Activated naive CD4-positive, alpha-beta T cell treated with anti-CD3 and anti-CD28 coated beads, Interleukin-2, amount 10 ng/mL, durations not matched to agents 7 days and 5 days (primary cell): ENCODE measurements around the gene SRCAP.

Source experiments
- CTCF ChIA-PET: fragments of 350-600 bp; sonication (Branson Sonifier 250); formaldehyde crosslinking; loops from one replicate; lab custom pipeline; 2021; ENCODE audit warnings: antibody characterized with exemption; lab: Charles Lee
- DNase-seq: peaks from one replicate; pipeline ENCODE4 v3.0.0-alpha.2; 2020
- H3K27ac Mint-ChIP-seq: one replicate; pipeline ENCODE4 v1.8.0; 2021; ENCODE audit warnings: mild to moderate bottlenecking, moderate library complexity, mixed read lengths
- H3K27me3 Mint-ChIP-seq: one replicate; pipeline ENCODE4 v1.8.0; 2021; ENCODE audit warnings: mild to moderate bottlenecking, mixed read lengths
- H3K36me3 Mint-ChIP-seq: one replicate; pipeline ENCODE4 v1.8.0; 2021; ENCODE audit warnings: mixed read lengths
- H3K4me1 Mint-ChIP-seq: one replicate; pipeline ENCODE4 v1.8.0; 2021; ENCODE audit warnings: mixed read lengths
- H3K4me3 Mint-ChIP-seq: one replicate; pipeline ENCODE4 v1.8.0; 2021; ENCODE audit warnings: mild to moderate bottlenecking, moderate library complexity, mixed read lengths
- H3K9me3 Mint-ChIP-seq: one replicate; pipeline ENCODE4 v1.8.0; 2021; ENCODE audit warnings: mixed read lengths

Gene SRCAP

DNA sequence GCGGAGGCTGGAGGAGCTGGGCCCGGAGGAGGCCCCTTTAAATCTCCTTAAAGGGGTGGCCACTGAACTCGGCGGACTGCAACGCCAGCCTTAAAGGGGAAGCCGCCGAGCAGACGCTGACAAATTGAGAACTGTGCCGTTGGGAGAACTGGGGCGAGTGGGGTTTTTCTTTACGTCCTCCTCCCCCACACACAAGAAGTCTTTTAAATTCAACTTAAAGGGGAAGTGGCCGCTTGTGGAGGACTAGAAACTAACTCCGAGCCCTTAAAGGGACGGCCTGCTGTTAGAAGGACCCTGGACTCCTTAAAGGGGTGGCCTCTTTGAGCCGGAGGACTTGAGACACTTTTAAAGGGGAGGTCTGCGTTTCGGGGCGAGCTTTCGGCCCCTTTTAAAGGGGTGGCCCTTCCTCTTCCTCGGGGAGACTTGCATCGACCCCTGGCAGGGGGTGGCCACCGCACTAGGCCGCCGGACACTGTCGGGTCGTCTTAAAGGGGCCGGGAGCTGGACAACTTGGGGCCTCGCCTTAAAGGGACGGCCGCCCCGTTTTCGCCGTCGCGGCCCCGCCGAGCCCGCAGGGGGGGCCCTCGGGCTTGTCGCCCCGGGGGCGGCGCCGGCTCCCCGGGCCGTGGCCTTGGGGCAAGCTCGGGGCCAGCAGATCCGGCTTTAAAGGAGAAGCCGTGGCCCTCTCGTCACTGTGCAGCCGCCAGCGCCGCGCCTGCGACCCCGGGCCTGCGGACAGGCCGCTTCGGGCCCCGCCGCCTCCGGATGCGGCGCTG is 40.1 kb upstream of the SRCAP start:
- H3K4me1 Mint-ChIP-seq, result peaks cover 61% of the 10 kb centered on the region
- DNase-seq, result no peak
- H3K36me3 Mint-ChIP-seq, result peaks cover 52% of the 10 kb centered on the region
- peak overlapping the region; percentile 79 for H3K4me3 Mint-ChIP-seq
- CTCF ChIA-PET, result interaction anchor here (0.7 to 4.8 kb wide), 9 partner anchors 9 to 155 kb away, joined by 3 to 56 read pairs (median 3); partner anchors contain the start of gene PRR14
- no peaks in the 10 kb centered on the region for H3K9me3 Mint-ChIP-seq
- H3K27ac Mint-ChIP-seq, result peak overlapping the region; percentile 99
- H3K27me3 Mint-ChIP-seq, result no peaks in the 10 kb centered on the region

DNA sequence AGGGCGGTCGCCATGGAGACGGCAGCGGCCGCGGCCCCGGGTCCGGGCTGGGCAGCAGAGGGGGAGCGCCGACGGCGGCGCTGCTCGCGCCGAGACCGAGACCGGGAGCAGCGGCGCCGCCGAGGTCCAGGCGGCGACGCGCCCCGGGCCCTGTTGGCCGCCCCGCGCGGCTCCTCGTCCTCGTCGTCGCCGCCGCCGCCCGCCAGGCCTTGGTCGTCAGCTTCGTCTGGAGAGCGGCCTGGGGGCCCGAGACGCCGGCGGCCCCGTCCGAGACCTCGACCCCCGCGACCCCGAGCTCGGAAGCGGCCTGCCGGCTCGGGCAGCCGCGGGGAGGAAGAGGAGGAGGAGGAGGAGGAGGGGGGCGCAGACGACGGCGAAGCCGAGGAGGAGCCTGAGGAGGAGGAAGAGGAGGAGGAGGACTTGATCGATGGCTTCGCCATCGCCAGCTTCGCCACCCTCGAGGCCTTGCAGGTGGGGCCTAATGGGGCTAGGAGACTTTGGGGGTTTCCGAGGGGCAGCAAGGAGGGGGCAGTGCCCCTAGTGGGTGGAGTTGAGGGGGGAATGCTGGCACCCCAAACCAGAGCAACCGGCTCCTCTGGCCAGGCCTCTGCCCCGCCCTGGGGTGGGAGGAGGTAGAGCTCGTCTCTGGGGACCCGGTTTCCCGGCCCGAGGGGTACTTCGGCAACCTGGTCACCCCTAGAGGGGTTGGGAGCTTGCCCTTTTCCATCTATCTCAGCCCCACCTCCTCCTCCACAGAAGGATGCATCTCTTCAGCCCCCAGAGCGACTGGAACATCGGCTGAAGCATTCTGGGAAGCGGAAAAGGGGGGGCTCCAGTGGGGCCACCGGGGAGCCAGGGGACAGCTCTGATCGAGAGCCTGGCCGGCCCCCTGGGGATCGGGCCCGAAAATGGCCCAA is 39.2 kb upstream of the SRCAP start:
- peak; percentile 53 for DNase-seq
- Mint-ChIP-seq H3K36me3 (peaks cover 46% of the 10 kb centered on the region), H3K27me3 (no peaks in the 10 kb centered on the region), H3K4me1 (peaks cover 56% of the 10 kb centered on the region), H3K4me3 (peak overlapping the region; percentile 91), H3K27ac (peak overlapping the region; percentile 90), H3K9me3 (no peaks in the 10 kb centered on the region)
- CTCF ChIA-PET, result interaction anchor here (1.2 to 4.8 kb wide), 9 partner anchors 10 to 154 kb away, joined by 3 to 56 read pairs (median 7); partner anchors contain the start of gene PRR14

DNA sequence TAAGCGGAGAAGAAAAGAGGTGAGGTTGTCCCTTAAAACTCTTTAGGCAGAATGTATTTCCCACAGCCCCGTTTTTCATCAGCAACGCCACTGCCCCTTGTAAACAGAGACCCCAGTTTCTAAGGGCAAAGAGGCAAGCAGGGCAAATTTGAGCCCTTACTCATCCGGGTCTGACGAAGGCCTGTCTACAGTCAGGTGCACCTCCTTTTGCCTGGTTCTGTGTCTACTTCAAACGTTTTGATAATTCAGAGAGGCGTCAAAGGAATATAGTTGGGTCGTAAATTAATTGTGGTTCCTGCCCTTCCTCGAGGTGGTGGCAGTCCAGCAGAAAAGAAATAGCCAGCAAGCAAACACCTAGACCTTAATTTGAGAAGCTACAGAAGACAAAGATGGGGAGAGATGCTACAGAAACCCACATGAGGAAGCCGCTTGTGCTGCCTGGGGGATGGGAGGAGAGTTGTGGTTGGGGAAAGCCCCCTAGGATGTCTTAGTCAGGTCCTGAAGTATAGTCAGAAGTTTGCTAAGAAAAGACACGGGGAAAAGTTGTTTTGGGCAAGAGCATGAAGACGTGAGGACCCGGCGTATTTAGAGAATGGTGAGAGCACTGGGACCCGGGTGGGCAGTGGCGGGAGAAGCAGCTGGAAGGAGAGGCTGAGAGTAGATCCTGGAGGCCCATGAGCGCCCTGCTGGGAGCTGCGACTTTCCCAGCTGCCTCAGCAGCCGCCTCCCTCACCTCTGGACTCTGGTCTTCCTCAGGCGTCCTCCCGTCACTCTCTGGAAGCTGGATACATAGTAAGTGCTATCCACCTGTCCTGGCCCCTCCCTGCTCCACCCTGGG is 38.3 kb upstream of the SRCAP start:
- H3K4me3 Mint-ChIP-seq, result peak overlapping the region; percentile 91
- peak overlapping the region; percentile 90 for H3K27ac Mint-ChIP-seq
- H3K27me3 Mint-ChIP-seq, result no peaks in the 10 kb centered on the region
- peaks cover 57% of the 10 kb centered on the region for H3K4me1 Mint-ChIP-seq
- DNase-seq, result peak; percentile 86
- H3K36me3 Mint-ChIP-seq, result peaks cover 46% of the 10 kb centered on the region
- H3K9me3 Mint-ChIP-seq, result no peaks in the 10 kb centered on the region
- CTCF ChIA-PET, result interaction anchor here (1.2 to 4.8 kb wide), 5 partner anchors 10 to 36 kb away, joined by 3 to 56 read pairs (median 7); partner anchors contain the start of gene PRR14

DNA sequence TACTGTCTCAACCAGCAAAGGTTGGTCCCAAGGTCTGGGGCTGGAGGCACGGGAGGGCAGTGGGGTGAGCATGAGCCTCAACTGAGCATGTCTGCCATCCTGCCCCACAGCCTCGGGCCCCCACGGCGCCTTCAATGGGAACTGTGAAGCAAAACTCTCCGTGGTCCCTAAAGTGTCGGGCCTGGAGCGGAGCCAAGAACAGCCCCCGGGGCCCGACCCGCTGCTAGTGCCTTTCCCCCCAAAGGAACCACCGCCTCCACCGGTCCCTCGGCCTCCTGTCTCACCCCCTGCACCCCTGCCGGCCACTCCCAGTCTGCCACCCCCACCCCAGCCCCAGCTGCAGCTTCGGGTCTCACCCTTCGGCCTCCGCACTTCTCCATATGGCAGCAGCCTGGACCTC is 36.5 kb upstream of the SRCAP start:
- Mint-ChIP-seq H3K4me1 (peaks cover 41% of the 10 kb centered on the region), H3K27ac (no peak overlapping the region), H3K9me3 (no peaks in the 10 kb centered on the region), H3K4me3 (no peak overlapping the region), H3K27me3 (no peaks in the 10 kb centered on the region), H3K36me3 (peaks cover 47% of the 10 kb centered on the region)
- no peak for DNase-seq
- CTCF ChIA-PET, result interaction anchor here (4.8 kb wide), 1 partner anchor 31 kb away, joined by 56 read pairs; no protein-coding TSS in a partner anchor

DNA sequence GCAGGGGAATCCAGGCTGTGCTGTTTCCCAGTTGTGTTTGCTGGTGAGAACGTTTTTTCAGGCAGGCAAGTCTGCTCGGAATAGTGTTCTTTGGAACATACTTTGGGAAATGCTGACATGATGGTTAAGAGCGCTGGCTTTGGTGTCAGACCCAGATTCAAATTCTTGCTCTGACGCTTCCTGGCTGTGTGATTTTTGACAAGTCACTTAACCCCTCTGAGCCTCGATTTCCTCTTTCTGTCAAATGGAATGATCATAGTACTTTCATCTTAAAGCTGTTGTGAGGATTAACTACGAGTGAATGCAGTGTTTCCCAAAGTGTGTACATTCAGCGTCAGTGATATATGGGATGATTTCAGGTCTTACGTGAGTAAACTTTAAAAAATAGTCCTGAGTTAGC is 35.9 kb upstream of the SRCAP start:
- H3K36me3 Mint-ChIP-seq, result peaks cover 52% of the 10 kb centered on the region
- H3K27me3 Mint-ChIP-seq, result no peaks in the 10 kb centered on the region
- DNase-seq, result no peak
- peaks cover 41% of the 10 kb centered on the region for H3K4me1 Mint-ChIP-seq
- no peaks in the 10 kb centered on the region for H3K9me3 Mint-ChIP-seq
- no peak overlapping the region for H3K4me3 Mint-ChIP-seq
- CTCF ChIA-PET, result no interaction called here
- no peak overlapping the region for H3K27ac Mint-ChIP-seq

DNA sequence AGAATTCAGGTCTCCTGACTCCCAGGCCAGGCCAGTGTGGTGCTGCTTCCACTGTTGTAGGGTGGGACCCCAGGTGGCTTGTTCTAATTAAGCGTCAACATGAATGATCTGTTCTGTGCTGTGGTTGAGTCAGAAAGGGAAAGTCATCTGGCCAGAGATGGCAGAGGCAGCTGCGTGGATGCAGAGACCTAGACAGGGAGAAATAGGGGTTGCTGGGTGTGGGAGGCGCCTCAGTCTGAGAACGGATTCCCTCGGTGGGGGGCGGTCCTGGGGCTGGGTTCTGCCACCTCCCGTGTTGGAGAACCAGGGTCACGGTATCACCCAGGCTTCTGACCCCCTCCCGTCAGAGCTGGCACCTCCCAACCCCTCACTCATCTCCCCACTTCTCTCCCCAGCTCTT is 35.2 kb upstream of the SRCAP start:
- no peaks in the 10 kb centered on the region for H3K27me3 Mint-ChIP-seq
- H3K27ac Mint-ChIP-seq, result no peak overlapping the region
- H3K4me3 Mint-ChIP-seq, result no peak overlapping the region
- H3K9me3 Mint-ChIP-seq, result no peaks in the 10 kb centered on the region
- peaks cover 55% of the 10 kb centered on the region for H3K36me3 Mint-ChIP-seq
- CTCF ChIA-PET, result interaction anchor here (0.6 kb wide), 1 partner anchor 26 kb away, joined by 3 read pairs; no protein-coding TSS in a partner anchor
- no peak for DNase-seq
- peaks cover 41% of the 10 kb centered on the region for H3K4me1 Mint-ChIP-seq

DNA sequence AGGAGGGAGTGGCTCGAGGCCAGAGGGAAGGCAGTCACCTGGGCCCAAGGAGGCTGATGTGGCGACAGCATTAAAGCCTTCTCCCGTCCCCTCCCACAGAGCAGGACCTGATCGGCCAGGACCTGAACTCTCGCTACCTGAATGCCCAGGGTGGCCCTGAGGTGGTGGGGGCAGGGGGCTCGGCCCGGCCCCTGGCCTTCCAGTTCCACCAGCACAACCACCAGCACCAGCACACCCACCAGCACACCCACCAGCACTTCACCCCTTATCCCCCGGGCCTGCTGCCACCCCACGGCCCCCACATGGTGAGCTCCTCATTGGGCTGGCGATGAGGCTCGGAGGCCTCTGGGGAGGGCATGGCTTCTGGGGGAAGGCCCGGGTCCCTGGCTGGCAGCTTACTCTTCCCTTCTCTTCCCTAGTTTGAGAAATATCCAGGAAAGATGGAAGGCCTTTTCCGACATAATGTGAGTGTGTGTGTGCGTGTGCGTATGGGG is 34.3 kb upstream of the SRCAP start:
- CTCF ChIA-PET, result interaction anchor here (2.2 kb wide), 1 partner anchor 30 kb away, joined by 11 read pairs; no protein-coding TSS in a partner anchor
- no peak overlapping the region for H3K4me3 Mint-ChIP-seq
- no peaks in the 10 kb centered on the region for H3K27me3 Mint-ChIP-seq
- no peaks in the 10 kb centered on the region for H3K9me3 Mint-ChIP-seq
- H3K27ac Mint-ChIP-seq, result no peak overlapping the region
- DNase-seq, result no peak
- H3K36me3 Mint-ChIP-seq, result peaks cover 55% of the 10 kb centered on the region
- peaks cover 41% of the 10 kb centered on the region for H3K4me1 Mint-ChIP-seq

DNA sequence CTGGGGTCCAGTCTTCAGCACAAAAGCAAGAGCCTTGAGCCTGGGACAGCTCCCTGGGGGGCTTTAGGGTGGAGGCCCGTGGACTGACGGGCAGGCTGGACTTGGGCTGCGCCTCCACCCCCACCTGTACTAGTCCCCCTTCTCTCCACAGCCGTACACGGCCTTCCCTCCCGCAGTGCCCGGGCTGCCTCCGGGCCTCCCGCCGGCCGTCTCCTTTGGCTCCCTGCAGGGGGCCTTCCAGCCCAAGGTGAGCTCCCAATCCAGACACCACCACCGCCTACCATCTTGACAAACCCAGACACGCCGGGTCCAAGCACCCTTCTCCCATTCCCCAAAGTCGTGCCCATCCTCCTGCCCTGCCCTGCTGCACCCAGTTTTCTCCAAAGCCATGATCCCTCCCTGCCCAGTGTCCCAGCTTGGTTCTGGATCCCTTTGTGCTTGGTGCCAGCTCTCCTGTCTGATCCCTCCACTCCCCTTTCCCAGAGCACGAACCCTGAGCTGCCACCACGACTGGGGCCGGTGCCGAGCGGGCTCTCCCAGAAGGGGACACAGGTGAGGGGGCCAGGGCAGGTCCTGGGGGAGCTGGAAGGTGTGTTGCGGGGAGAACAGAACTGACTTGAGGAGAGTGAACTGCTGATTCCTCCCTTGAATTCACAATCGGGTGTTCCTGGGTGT is 33.7 kb upstream of the SRCAP start:
- no peak for DNase-seq
- CTCF ChIA-PET, result interaction anchor here (2.2 kb wide), 1 partner anchor 29 kb away, joined by 11 read pairs; no protein-coding TSS in a partner anchor
- Mint-ChIP-seq H3K9me3 (no peaks in the 10 kb centered on the region), H3K4me3 (no peak overlapping the region), H3K27me3 (no peaks in the 10 kb centered on the region), H3K27ac (no peak overlapping the region), H3K36me3 (peaks cover 55% of the 10 kb centered on the region), H3K4me1 (peaks cover 41% of the 10 kb centered on the region)

DNA sequence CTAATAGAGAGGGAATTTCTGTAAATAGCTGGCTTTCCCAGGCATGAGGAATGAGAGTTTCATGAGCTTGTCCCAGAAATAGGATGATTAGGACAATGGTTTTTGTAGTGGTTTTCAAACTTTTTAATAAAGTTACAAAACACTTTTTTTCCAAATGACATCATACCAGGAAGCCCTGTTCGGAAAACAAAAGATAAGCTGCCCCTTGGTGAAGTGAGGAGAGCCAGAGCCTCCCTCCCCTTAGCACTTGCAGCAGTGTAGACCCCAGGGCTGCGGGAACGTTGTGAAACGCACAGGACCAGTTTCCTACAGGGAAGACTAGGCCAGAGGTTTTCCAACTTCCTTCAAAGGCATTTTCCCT is 33.2 kb upstream of the SRCAP start:
- Mint-ChIP-seq H3K4me3 (no peak overlapping the region), H3K27me3 (no peaks in the 10 kb centered on the region), H3K36me3 (peaks cover 53% of the 10 kb centered on the region), H3K9me3 (no peaks in the 10 kb centered on the region), H3K27ac (no peak overlapping the region), H3K4me1 (peaks cover 36% of the 10 kb centered on the region)
- DNase-seq, result no peak
- CTCF ChIA-PET, result interaction anchor here (2.2 kb wide), 1 partner anchor 28 kb away, joined by 11 read pairs; no protein-coding TSS in a partner anchor

DNA sequence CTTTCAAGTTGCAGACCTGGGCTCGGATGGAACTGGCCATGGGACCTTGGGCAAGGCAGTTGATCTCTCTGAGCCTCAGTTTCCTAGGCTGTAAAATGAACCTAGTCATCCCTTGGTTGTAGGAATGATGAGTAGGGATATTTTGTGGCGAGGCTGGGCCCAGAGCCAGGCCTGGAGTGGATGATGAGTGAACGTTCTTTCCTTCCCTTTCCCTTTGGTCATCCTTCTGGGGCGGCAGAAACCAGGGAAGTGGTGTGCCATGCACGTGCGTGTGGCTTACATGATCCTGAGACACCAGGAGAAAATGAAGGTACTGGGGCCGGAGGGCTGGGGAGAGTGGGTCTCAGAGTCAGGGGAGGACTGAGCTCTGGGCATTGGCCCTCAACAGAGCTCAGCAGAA is 32.3 kb upstream of the SRCAP start:
- Mint-ChIP-seq H3K36me3 (peaks cover 49% of the 10 kb centered on the region), H3K27ac (no peak overlapping the region), H3K4me3 (no peak overlapping the region), H3K4me1 (peaks cover 27% of the 10 kb centered on the region), H3K9me3 (no peaks in the 10 kb centered on the region), H3K27me3 (no peaks in the 10 kb centered on the region)
- CTCF ChIA-PET, result no interaction called here
- no peak for DNase-seq

DNA sequence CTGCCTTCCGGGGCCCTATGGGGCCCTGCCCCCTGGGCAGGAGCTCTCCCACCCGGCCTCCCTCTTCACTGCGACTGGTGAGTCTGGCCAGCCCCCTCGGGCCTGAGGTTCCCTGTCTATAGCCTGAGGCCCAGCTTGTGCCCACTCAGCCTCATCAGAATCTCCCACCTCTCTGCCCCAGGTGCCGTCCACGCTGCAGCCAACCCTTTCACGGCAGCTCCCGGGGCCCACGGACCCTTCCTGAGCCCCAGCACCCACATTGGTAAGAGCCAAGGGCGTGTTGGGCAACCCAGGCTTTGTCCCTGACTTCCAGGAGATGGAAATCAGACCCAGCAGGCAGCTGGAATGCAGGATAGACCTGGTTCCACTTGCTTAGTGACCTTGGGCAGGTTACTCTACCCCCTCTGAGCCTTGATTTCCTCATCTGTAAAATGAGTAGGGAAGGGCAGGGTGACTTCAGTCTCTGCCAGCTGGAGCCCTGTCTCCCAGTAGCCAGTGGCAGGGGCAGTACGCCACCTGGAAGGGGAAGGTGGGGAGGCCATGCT is 31.5 kb upstream of the SRCAP start:
- Mint-ChIP-seq H3K27me3 (no peaks in the 10 kb centered on the region), H3K4me3 (no peak overlapping the region), H3K36me3 (peaks cover 43% of the 10 kb centered on the region), H3K27ac (no peak overlapping the region), H3K4me1 (peaks cover 20% of the 10 kb centered on the region), H3K9me3 (no peaks in the 10 kb centered on the region)
- CTCF ChIA-PET, result no interaction called here
- DNase-seq, result no peak

DNA sequence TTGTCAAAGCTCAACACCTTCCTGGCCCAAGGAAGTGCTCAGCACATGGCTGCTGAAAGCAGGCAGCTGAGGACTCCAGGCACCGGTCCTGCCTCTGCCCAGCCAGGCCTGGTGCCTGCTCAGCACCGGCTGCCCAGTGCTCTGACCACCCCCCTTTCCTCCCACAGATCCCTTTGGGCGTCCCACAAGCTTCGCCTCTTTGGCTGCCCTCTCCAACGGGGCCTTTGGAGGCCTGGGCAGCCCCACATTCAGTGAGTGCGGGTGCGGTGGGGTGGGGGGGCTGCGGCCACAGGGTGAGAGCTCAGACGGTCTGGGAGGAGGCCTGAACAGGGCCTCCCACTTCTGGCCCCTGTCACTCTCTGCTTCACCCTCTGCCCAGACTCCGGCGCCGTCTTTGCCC is 30.6 kb upstream of the SRCAP start:
- Mint-ChIP-seq H3K27me3 (no peaks in the 10 kb centered on the region), H3K4me3 (no peak overlapping the region), H3K36me3 (peaks cover 34% of the 10 kb centered on the region), H3K4me1 (peaks cover 10% of the 10 kb centered on the region), H3K9me3 (no peaks in the 10 kb centered on the region), H3K27ac (no peak overlapping the region)
- DNase-seq, result no peak
- CTCF ChIA-PET, result no interaction called here
